PC-9 (cell line): ENCODE results near the gene FAM78B. TPM values are rescaled to one million over a fixed set of nuclear protein-coding genes. Genes with fewer than 3 reads are reported as not detected.

ENCODE experiments used
- BruUV-seq: library from RNA; stranded (reverse); fragments of 400-500 nt; replicated peaks from 2 replicates; lab custom pipeline; 2021; lab: Mats Ljungman, UMichigan
- CTCF ChIA-PET: fragments of 300-600 bp; sonication (Branson Sonifier 250); formaldehyde crosslinking; loops from one replicate; lab custom pipeline; 2022; ENCODE audit warnings: antibody characterized with exemption; lab: Charles Lee
- POLR2A ChIA-PET: fragments of 300-600 bp; sonication (Branson Sonifier 250); formaldehyde crosslinking; loops from one replicate; lab custom pipeline; 2022; ENCODE audit warnings: antibody characterized with exemption; ENCODE audit not compliant: unreplicated experiment; lab: Charles Lee
- DNase-seq, 2 experiments: peaks; one replicate each; pipeline versions ENCODE4 v3.0.0 to v3.0.0-alpha.2; 2015 to 2022; ENCODE audit warnings: mixed read lengths in 1 of 2
- H2AFZ ChIP-seq: fragments of 200-600 bp; sonication (generic); 2 replicates; pipeline ENCODE4 v1.8.1; 2017; ENCODE audit warnings: antibody characterized with exemption
- H3F3A ChIP-seq: fragments of 200-600 bp; sonication (generic); 2 replicates; pipeline ENCODE4 v1.8.1; 2017; ENCODE audit warnings: antibody characterized with exemption, mild to moderate bottlenecking, low read depth; ENCODE audit not compliant: insufficient read depth
- H3K27ac ChIP-seq: fragments of 200-600 bp; sonication (generic); 2 replicates; pipeline ENCODE4 v1.6.1; 2016; ENCODE audit warnings: mixed run types
- H3K27me3 ChIP-seq: fragments of 200-600 bp; sonication (generic); 2 replicates; pipeline ENCODE4 v1.6.1; 2016; ENCODE audit warnings: low read depth, mixed run types; ENCODE audit not compliant: insufficient read depth
- H3K36me3 ChIP-seq: fragments of 200-600 bp; sonication (generic); 2 replicates; pipeline ENCODE4 v1.6.1; 2016; ENCODE audit warnings: low read depth, mixed run types
- H3K4me1 ChIP-seq: fragments of 200-600 bp; sonication (generic); replicated peaks from 2 replicates; pipeline ENCODE4 v1.6.1; 2016; ENCODE audit warnings: mixed run types; ENCODE audit not compliant: insufficient read depth
- H3K4me2 ChIP-seq: fragments of 200-600 bp; sonication (generic); 2 replicates; pipeline ENCODE4 v1.6.1; 2017; ENCODE audit warnings: mixed run types
- H3K4me3 ChIP-seq: fragments of 200-600 bp; sonication (generic); 2 replicates; pipeline ENCODE4 v1.6.1; 2016; ENCODE audit warnings: mixed run types
- H3K79me2 ChIP-seq: fragments of 200-600 bp; sonication (generic); 2 replicates; pipeline ENCODE4 v1.6.1; 2017; ENCODE audit warnings: low read depth, mixed run types
- H3K9me2 ChIP-seq: fragments of 200-600 bp; sonication (generic); 2 replicates; pipeline ENCODE4 v1.8.1; 2017; ENCODE audit warnings: mild to moderate bottlenecking; ENCODE audit not compliant: insufficient read depth
- H3K9me3 ChIP-seq: fragments of 200-600 bp; sonication (generic); 2 replicates; pipeline ENCODE4 v1.8.1; 2016; ENCODE audit warnings: low read depth; ENCODE audit not compliant: insufficient read depth
- H4K20me1 ChIP-seq: fragments of 200-600 bp; sonication (generic); 2 replicates; pipeline ENCODE4 v1.8.1; 2017; ENCODE audit not compliant: insufficient read depth
- EZH2 ChIP-seq: fragments of 200-600 bp; sonication (generic); IDR thresholded peaks from 2 replicates; pipeline ENCODE4 v1.8.0; 2017; ENCODE audit warnings: antibody characterized with exemption, low read depth
- intact Hi-C: fragments of 100-400 bp; cut with micrococcal nuclease; formaldehyde crosslinking; loops from one replicate; pipeline ENCODE4 v1.10.0; 2022; ENCODE audit not compliant: unreplicated experiment
- total RNA-seq: library from RNA; stranded (reverse); gene quantifications from 2 replicates; pipeline ENCODE4 v1.2.3, GENCODE V29; 2021
- TF ChIP-seq, protein P1 (sequence below): fragments of 200-600 bp; sonication (generic); conservative IDR thresholded peaks from 2 replicates; pipeline ENCODE4 v1.6.1; 2017; ENCODE audit warnings: mixed run types, antibody characterized with exemption, mild to moderate bottlenecking, moderate library complexity

FAM78B gene
- total RNA-seq, 1 experiment from 2014 or later = not detected

DNA sequence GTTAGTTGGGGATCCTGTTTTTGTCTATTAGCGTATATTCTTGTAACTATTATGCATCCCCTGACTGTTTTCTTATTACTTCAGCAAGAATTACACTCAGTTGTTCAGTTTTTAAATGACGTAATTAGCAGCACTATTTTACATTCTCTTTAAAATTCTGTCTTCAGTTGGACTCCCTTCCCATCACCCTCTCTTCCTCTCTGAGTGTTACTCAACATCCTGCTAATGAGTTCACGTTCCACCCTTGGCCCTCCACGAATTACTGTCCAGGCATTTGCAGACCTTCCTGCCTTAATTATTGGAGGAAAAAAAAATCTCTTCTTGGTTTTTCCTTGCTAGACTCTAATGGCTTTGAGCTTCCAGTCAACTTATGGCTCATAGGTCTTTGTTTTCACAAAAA lies 23.6 kb upstream of the FAM78B start:
- CTCF ChIA-PET = no interaction called here

DNA sequence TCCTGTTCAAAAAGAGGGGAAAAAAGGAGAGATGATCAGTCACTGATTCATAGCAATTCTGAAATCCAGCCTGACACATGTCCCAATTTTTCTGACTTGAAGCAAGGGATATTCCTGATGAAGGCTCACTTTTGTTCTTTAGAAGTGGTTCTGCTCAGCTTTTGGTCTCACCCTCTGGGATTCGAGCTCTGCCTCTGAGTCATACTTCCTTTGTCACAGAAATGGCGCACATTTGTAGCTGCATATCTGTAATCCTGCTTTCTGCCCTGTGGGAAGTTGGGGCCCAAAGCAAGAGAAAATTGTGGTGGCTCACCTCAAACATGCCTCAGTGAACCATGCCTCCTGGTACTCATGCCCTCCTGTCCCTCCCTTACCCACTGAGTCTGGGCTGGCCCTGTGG lies 22.3 kb upstream of the FAM78B start:
- TF ChIP-seq EZH2 = no peak
- TF ChIP-seq, protein P1, sequence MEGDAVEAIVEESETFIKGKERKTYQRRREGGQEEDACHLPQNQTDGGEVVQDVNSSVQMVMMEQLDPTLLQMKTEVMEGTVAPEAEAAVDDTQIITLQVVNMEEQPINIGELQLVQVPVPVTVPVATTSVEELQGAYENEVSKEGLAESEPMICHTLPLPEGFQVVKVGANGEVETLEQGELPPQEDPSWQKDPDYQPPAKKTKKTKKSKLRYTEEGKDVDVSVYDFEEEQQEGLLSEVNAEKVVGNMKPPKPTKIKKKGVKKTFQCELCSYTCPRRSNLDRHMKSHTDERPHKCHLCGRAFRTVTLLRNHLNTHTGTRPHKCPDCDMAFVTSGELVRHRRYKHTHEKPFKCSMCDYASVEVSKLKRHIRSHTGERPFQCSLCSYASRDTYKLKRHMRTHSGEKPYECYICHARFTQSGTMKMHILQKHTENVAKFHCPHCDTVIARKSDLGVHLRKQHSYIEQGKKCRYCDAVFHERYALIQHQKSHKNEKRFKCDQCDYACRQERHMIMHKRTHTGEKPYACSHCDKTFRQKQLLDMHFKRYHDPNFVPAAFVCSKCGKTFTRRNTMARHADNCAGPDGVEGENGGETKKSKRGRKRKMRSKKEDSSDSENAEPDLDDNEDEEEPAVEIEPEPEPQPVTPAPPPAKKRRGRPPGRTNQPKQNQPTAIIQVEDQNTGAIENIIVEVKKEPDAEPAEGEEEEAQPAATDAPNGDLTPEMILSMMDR = no peak
- ChIA-PET CTCF (no interaction called here), POLR2A (no interaction called here)
- 0 out of 2 replicates have a peak, but pooled peaks cover 5% of the 10 kb centered on the region for H3K27me3 ChIP-seq
- no peaks in the 10 kb centered on the region for H3K9me2 ChIP-seq
- H3K79me2 ChIP-seq = no peaks in the 10 kb centered on the region
- H3F3A ChIP-seq = no peaks in the 10 kb centered on the region
- no peak overlapping the region for H3K4me3 ChIP-seq
- H3K4me2 ChIP-seq = no peak overlapping the region
- H2AFZ ChIP-seq = no peak overlapping the region
- no TSS peak for BruUV-seq
- no peaks in the 10 kb centered on the region for H3K36me3 ChIP-seq
- no peak overlapping the region for H3K27ac ChIP-seq
- no peaks in the 10 kb centered on the region for H3K4me1 ChIP-seq
- no peaks in the 10 kb centered on the region for H3K9me3 ChIP-seq
- H4K20me1 ChIP-seq = no peaks in the 10 kb centered on the region
- intact Hi-C loops = no loop called here
- DNase-seq = no peak

More for the DNA sequence above, 23.6 kb upstream of the FAM78B start:
- BruUV-seq = no TSS peak
- TF ChIP-seq EZH2 = no peak
- TF ChIP-seq, protein P1 = no peak
- Histone ChIP-seq H3F3A (no peaks in the 10 kb centered on the region), H3K4me1 (no peaks in the 10 kb centered on the region), H3K9me2 (no peaks in the 10 kb centered on the region), H3K9me3 (no peaks in the 10 kb centered on the region), H4K20me1 (no peaks in the 10 kb centered on the region), H3K4me3 (no peak overlapping the region), H3K79me2 (no peaks in the 10 kb centered on the region), H3K27ac (no peak overlapping the region), H3K4me2 (no peak overlapping the region), H2AFZ (no peak overlapping the region), H3K36me3 (no peaks in the 10 kb centered on the region), H3K27me3 (0 out of 2 replicates have a peak, but pooled peaks cover 4% of the 10 kb centered on the region)
- no peak for DNase-seq
- POLR2A ChIA-PET = no interaction called here
- intact Hi-C loops = no loop called here

DNA sequence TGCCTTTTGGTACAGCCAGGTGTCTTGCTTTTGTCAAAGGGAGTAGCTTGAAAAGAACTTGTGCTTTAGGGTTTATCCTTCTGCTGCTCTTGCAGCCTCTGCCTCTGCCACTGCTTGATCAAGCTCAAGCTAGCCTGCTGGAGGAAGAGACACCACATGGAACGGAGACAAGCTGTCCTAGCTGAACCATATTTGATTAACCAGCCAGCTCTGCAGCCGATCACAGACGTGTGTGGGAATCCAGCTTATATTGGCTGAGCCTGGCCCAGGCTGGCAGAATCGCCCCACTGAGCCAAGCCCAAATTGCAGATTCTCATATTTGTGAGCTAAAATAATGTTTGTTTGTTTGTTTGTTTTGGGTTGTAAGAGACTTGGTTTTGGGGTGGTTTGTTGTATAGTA lies 18.7 kb upstream of the FAM78B start:
- Histone ChIP-seq H3K27ac (no peak overlapping the region), H3F3A (no peaks in the 10 kb centered on the region), H3K4me1 (no peaks in the 10 kb centered on the region), H3K36me3 (no peaks in the 10 kb centered on the region), H2AFZ (no peak overlapping the region), H3K27me3 (peaks cover 5% of the 10 kb centered on the region; the same call in 1 of the 2 replicates), H3K4me2 (no peak overlapping the region), H3K9me3 (no peaks in the 10 kb centered on the region), H4K20me1 (no peaks in the 10 kb centered on the region), H3K9me2 (no peaks in the 10 kb centered on the region), H3K79me2 (no peaks in the 10 kb centered on the region), H3K4me3 (no peak overlapping the region)
- DNase-seq = no peak
- intact Hi-C loops = no loop called here
- ChIA-PET POLR2A (no interaction called here), CTCF (no interaction called here)
- BruUV-seq = no TSS peak
- TF ChIP-seq, protein P1 = no peak
- TF ChIP-seq EZH2 = no peak
